ENCODE measurements around the gene URB2.

Gene URB2

GRCh38 chr1:229613938-229614337 lies 12.1 kb upstream of the URB2 start:
- POLR2A ChIA-PET (ENCODE audit: low non-redundant PET): no interaction called here
- TF ChIP-seq, protein P1, sequence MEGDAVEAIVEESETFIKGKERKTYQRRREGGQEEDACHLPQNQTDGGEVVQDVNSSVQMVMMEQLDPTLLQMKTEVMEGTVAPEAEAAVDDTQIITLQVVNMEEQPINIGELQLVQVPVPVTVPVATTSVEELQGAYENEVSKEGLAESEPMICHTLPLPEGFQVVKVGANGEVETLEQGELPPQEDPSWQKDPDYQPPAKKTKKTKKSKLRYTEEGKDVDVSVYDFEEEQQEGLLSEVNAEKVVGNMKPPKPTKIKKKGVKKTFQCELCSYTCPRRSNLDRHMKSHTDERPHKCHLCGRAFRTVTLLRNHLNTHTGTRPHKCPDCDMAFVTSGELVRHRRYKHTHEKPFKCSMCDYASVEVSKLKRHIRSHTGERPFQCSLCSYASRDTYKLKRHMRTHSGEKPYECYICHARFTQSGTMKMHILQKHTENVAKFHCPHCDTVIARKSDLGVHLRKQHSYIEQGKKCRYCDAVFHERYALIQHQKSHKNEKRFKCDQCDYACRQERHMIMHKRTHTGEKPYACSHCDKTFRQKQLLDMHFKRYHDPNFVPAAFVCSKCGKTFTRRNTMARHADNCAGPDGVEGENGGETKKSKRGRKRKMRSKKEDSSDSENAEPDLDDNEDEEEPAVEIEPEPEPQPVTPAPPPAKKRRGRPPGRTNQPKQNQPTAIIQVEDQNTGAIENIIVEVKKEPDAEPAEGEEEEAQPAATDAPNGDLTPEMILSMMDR (conservative IDR thresholded peaks at IDR 0.05; ENCODE audit: low read depth): no peak
- H3K27ac ChIP-seq: no peak overlapping the region
- DNase-seq (ENCODE audit: low spot score): no peak
- CTCF ChIA-PET: no interaction called here

DNA sequence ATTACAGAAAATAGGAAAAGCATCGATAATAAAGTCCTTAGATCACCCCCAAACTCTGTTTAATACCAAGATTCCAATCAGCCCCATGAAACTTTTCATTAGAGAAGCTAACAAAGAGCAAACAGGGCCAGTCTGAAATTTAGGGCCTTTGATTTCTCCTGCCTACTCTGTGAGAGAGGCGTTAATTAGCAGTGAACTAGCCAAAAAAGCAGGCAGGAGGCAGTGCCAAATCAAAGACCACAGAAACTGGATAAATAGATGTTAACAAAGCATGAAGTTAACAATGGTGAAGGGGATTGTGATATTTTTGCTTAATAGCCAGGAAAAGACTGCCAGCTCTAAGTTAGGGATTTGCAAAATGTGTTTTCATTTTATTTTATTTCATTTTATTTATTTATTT lies 11.3 kb upstream of the URB2 start:
- ChIA-PET POLR2A (ENCODE audit: low non-redundant PET) (no interaction called here), CTCF (no interaction called here)

DNA sequence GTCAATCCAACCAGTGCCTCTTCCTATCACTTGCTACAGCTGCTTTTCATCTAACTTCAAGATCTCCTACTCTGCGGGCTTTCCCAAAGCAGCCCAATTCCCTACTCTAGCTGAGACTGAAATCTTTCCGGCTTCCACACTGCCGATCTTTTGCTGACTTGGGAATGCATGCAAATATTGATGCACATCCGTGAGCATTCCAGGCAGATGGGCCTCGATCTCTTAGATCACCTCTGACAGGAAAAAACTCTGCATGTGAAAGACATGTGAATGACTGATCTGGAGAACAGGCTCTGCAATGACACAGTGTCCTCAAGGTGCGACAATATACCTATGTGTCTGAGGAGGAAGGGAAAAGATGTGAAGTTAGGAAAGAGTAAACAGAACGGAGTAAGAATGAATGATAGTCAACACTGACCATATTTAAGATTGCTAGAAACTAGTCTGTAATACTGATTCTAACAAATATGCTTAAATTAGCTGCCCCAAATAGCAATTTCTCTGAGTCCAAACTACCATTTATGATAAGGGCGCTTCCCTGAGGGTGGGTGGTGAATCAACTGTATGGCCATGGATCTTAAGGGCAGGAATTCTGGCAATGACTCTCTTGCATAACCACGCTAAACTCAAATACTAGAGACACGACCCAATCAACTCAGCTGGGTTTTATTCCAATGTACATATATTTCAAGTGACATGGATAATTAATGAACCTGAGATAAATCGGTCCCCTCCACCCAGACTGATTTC lies 8.5 kb upstream of the URB2 start:
- POLR2A ChIA-PET (ENCODE audit: low non-redundant PET): no interaction called here
- H3K27ac ChIP-seq: no peak overlapping the region
- CTCF ChIA-PET: interaction anchor here (0.7 kb wide), 1 partner anchor 62 kb away, joined by 3 read pairs; no protein-coding TSS in a partner anchor
- TF ChIP-seq, protein P1 (conservative IDR thresholded peaks at IDR 0.05; ENCODE audit: low read depth): no peak
- DNase-seq (ENCODE audit: low spot score): no peak

More for the DNA sequence above, 11.3 kb upstream of the URB2 start:
- TF ChIP-seq, protein P1 (conservative IDR thresholded peaks at IDR 0.05; ENCODE audit: low read depth): no peak
- no peak for DNase-seq (ENCODE audit: low spot score)
- no peak overlapping the region for H3K27ac ChIP-seq

DNA sequence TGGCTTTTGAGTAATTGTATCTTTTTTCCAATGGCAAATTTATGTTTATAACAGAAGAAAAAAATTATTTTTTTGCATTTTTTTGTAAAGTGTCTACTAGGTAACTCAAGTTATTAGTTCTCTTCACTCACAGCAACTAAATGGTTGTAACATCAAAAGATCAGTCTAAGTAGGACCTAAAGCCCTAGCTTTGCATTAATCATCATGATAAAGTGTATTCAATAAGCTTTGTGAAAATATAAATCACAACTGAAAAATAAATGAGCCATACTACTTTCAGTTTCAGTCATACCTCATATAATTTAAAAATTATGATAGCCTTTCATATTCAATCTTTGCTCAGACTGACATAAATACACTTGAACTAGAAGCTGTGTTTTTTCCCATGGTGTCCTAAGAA lies 7.0 kb upstream of the URB2 start:
- POLR2A ChIA-PET (ENCODE audit: low non-redundant PET): no interaction called here
- CTCF ChIA-PET: interaction anchor here (0.5 to 0.6 kb wide), 2 partner anchors 685 to 733 kb away, joined by 3 to 4 read pairs; no protein-coding TSS in a partner anchor
- H3K27ac ChIP-seq: no peak overlapping the region
- DNase-seq (ENCODE audit: low spot score): no peak
- TF ChIP-seq, protein P1 (conservative IDR thresholded peaks at IDR 0.05; ENCODE audit: low read depth): no peak

DNA sequence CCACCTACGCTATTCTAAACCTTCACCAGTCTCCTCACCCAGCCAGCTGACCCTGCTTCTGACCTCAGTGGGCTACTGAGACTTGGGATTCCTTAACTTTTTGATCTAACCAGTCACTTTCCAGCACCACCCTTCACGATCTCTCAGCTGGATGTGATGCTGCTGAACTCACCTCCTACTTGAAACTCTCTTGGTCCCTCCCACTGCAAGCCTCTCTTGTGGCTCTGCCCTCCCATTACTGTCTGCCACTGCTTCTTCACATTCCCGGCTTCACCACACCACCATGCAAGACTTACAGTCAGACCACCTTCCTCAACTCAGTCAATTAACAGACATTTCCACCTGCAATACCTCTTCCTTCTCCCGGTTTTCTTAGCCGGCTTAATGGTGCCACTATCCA lies 6.4 kb upstream of the URB2 start:
- ChIA-PET POLR2A (ENCODE audit: low non-redundant PET) (no interaction called here), CTCF (interaction anchor here (0.5 kb wide), 1 partner anchor 684 kb away, joined by 3 read pairs; no protein-coding TSS in a partner anchor)
- DNase-seq (ENCODE audit: low spot score): no peak
- H3K27ac ChIP-seq: no peak overlapping the region
- TF ChIP-seq, protein P1 (conservative IDR thresholded peaks at IDR 0.05; ENCODE audit: low read depth): no peak

GRCh38 chr1:229620876-229621275 lies 5.2 kb upstream of the URB2 start:
- CTCF ChIA-PET: no interaction called here
- POLR2A ChIA-PET (ENCODE audit: low non-redundant PET): no interaction called here
- no peak overlapping the region for H3K27ac ChIP-seq
- TF ChIP-seq, protein P1 (conservative IDR thresholded peaks at IDR 0.05; ENCODE audit: low read depth): no peak
- no peak for DNase-seq (ENCODE audit: low spot score)
